HepG2 (cell line): ENCODE measurements around the gene TMEM209. TPM values are rescaled to one million over a fixed set of nuclear protein-coding genes. Genes with fewer than 3 reads are reported as not detected.

Experiments
- ATAC-seq: fragments of 200-7000 bp; cut with Tn5 transposase; 3 replicates; pipeline ENCODE4 v1.9.1; 2020; ENCODE audit warnings: mild to moderate bottlenecking, moderate library complexity
- BruUV-seq: library from RNA; stranded (reverse); fragments of 400-500 nt; replicated peaks from 2 replicates; lab custom pipeline; 2021; lab: Mats Ljungman, UMichigan
- CTCF ChIA-PET: fragments of 300-600 bp; formaldehyde crosslinking; extraction: SDS; loops from one replicate; lab custom pipeline; 2021; ENCODE audit warnings: low total read pairs, inconsistent platforms, low intra/inter-chr PET ratio; lab: Yijun Ruan, JAX
- POLR2A ChIA-PET: fragments of 350-600 bp; sonication (Branson Sonifier 250); formaldehyde crosslinking; loops from one replicate; lab custom pipeline; 2020; ENCODE audit warnings: antibody characterized with exemption, inconsistent platforms; lab: Yijun Ruan, JAX
- DNase-seq: peaks from one replicate; pipeline ENCODE4 v3.0.0-alpha.2; 2015; ENCODE audit warnings: low spot score
- FAIRE-seq: peaks from 3 replicates; lab custom pipeline; 2011; peaks lifted over from hg19 to GRCh38; lab: Jason Lieb, UNC
- H2AFZ ChIP-seq: one replicate; pipeline ENCODE4 v1.6.1; 2011; ENCODE audit warnings: low read length, inconsistent platforms
- H3K27ac ChIP-seq: fragments of 300-600 bp; 3 replicates; pipeline ENCODE4 v1.8.0; 2011; ENCODE audit warnings: mixed run types, mild to moderate bottlenecking, mixed read lengths, low read length, inconsistent platforms; ENCODE audit not compliant: insufficient read depth; ENCODE audit errors: extremely low read length
- H3K27me3 ChIP-seq, 2 experiments: fragments of 200-600 bp in 1 of 2; 2 replicates in 1 of 2; 3 replicates in 1 of 2; pipeline versions ENCODE4 v1.6.0 to v1.8.0; 2011; ENCODE audit warnings: low read length in 2 of 2, mild to moderate bottlenecking in 2 of 2, moderate library complexity in 2 of 2, inconsistent platforms in 1 of 2; ENCODE audit not compliant: insufficient read depth in 2 of 2, control insufficient read depth in 1 of 2
- H3K36me3 ChIP-seq, 2 experiments: fragments of 200-600 bp in 1 of 2; replicated peaks in 1 of 2; 2 replicates in 1 of 2; 3 replicates in 1 of 2; pipeline versions ENCODE4 v1.5.1 to v1.8.0; 2011; ENCODE audit warnings: low read length in 2 of 2, inconsistent platforms in 1 of 2; ENCODE audit not compliant: insufficient read depth in 2 of 2, control insufficient read depth in 1 of 2
- H3K4me1 ChIP-seq: 2 replicates; pipeline ENCODE4 v1.5.1; 2012; ENCODE audit warnings: low read length, inconsistent platforms; ENCODE audit not compliant: insufficient read depth
- H3K4me2 ChIP-seq: 2 replicates; pipeline ENCODE4 v1.6.0; 2011; ENCODE audit warnings: low read depth, low read length, inconsistent platforms
- H3K4me3 ChIP-seq, 3 experiments: fragments of 200-600 bp in 1 of 3; sonication (generic), shearing (Covaris generic) in 1 of 3; replicated peaks in 1 of 3; 2 replicates each; pipeline ENCODE4 v1.5.1; 2011 to 2016; ENCODE audit warnings: low read length in 3 of 3, inconsistent platforms in 2 of 3, low read depth in 2 of 3, mild to moderate bottlenecking in 2 of 3, control low read depth in 1 of 3, mixed read lengths in 1 of 3; ENCODE audit not compliant: insufficient read depth in 1 of 3
- H3K79me2 ChIP-seq: one replicate; pipeline ENCODE4 v1.6.1; 2011; ENCODE audit warnings: low read length, inconsistent platforms; ENCODE audit not compliant: insufficient read depth
- H3K9ac ChIP-seq: 2 replicates; pipeline ENCODE4 v1.6.0; 2011; ENCODE audit warnings: mild to moderate bottlenecking, low read depth, low read length, inconsistent platforms; ENCODE audit not compliant: insufficient read depth
- H3K9me3 ChIP-seq: 2 replicates; pipeline ENCODE4 v1.5.1; 2012; ENCODE audit warnings: mild to moderate bottlenecking, low read length
- H4K20me1 ChIP-seq: 2 replicates; pipeline ENCODE4 v1.6.0; 2011; ENCODE audit warnings: inconsistent platforms, mild to moderate bottlenecking, low read length, moderate library complexity; ENCODE audit not compliant: insufficient read depth
- ELF1 ChIP-seq: sonication (generic); formaldehyde crosslinking; IDR thresholded peaks from 2 replicates; pipeline ENCODE4 v1.4.0; 2020; ENCODE audit warnings: missing genetic modification reagents
- ELF3 ChIP-seq: IDR thresholded peaks from 2 replicates; pipeline ENCODE4 v1.6.1; 2016; ENCODE audit warnings: missing genetic modification reagents, missing compliant biosample characterization
- GABPB1 ChIP-seq: IDR thresholded peaks from 2 replicates; pipeline ENCODE4 v1.6.1; 2016; ENCODE audit warnings: mild to moderate bottlenecking, missing genetic modification reagents, moderate library complexity, missing compliant biosample characterization
- HOXA3 ChIP-seq: sonication (generic); formaldehyde crosslinking; IDR thresholded peaks from 2 replicates; pipeline ENCODE4 v1.5.0; 2020; ENCODE audit warnings: missing genetic modification reagents
- NFE2L2 ChIP-seq: fragments of 150-350 bp; IDR thresholded peaks from 2 replicates; pipeline ENCODE4 v1.6.1; 2014; ENCODE audit warnings: low read length
- NPAS2 ChIP-seq: sonication (generic); formaldehyde crosslinking; IDR thresholded peaks from 2 replicates; pipeline ENCODE4 v1.8.0; 2022; ENCODE audit warnings: mild to moderate bottlenecking, missing genetic modification reagents, borderline replicate concordance
- NR2C2 ChIP-seq: sonication (generic); formaldehyde crosslinking; IDR thresholded peaks from 2 replicates; pipeline ENCODE4 v1.4.0; 2020; ENCODE audit warnings: missing genetic modification reagents, mild to moderate bottlenecking, moderate library complexity, borderline replicate concordance
- SNAPC2 ChIP-seq: sonication (generic); formaldehyde crosslinking; IDR thresholded peaks from 2 replicates; pipeline ENCODE4 v1.8.1; 2022; ENCODE audit warnings: mild to moderate bottlenecking, missing genetic modification reagents
- SOX5 ChIP-seq: IDR thresholded peaks from 2 replicates; pipeline ENCODE4 v1.6.1; 2016; ENCODE audit warnings: borderline replicate concordance
- TAF15 ChIP-seq: fragments of 200-400 bp; formaldehyde crosslinking; IDR thresholded peaks from one replicate; pipeline ENCODE4 v1.6.1; 2018; ENCODE audit warnings: mild to moderate bottlenecking, low read depth, low read length; ENCODE audit not compliant: poor library complexity, severe bottlenecking
- ZBED4 ChIP-seq: sonication (generic); formaldehyde crosslinking; IDR thresholded peaks from 2 replicates; pipeline ENCODE4 v1.4.0; 2020; ENCODE audit warnings: missing genetic modification reagents, borderline replicate concordance
- ZBTB20 ChIP-seq: sonication (generic); formaldehyde crosslinking; IDR thresholded peaks from 2 replicates; pipeline ENCODE4 v1.8.1; 2023; ENCODE audit warnings: missing genetic modification reagents, low read depth, mild to moderate bottlenecking, borderline replicate concordance
- ZFP37 ChIP-seq: sonication (generic); formaldehyde crosslinking; IDR thresholded peaks from 2 replicates; pipeline ENCODE4 v1.4.0; 2020; ENCODE audit warnings: missing genetic modification reagents, borderline replicate concordance
- ZNF136 ChIP-seq: sonication (generic); formaldehyde crosslinking; IDR thresholded peaks from 2 replicates; pipeline ENCODE4 v1.8.1; 2022; ENCODE audit warnings: low read depth, mild to moderate bottlenecking, moderate library complexity, missing genetic modification reagents
- ZNF180 ChIP-seq: sonication (generic); formaldehyde crosslinking; IDR thresholded peaks from 2 replicates; pipeline ENCODE4 v1.4.0; 2020; ENCODE audit warnings: low read depth, missing genetic modification reagents, borderline replicate concordance
- ZNF432 ChIP-seq: sonication (generic); formaldehyde crosslinking; IDR thresholded peaks from 2 replicates; pipeline ENCODE4 v1.5.0; 2020; ENCODE audit warnings: missing genetic modification reagents, mild to moderate bottlenecking, borderline replicate concordance
- ZNF614 ChIP-seq: IDR thresholded peaks from 2 replicates; pipeline ENCODE4 v1.6.1; 2018; ENCODE audit warnings: missing biosample characterization, missing genetic modification reagents, inconsistent platforms, borderline replicate concordance
- ZNF780A ChIP-seq: sonication (generic); formaldehyde crosslinking; IDR thresholded peaks from 2 replicates; pipeline ENCODE4 v1.8.0; 2022; ENCODE audit warnings: mild to moderate bottlenecking, missing genetic modification reagents, moderate library complexity
- WGBS: methylation state at CpG from one replicate; pipeline ENCODE4 v1.1.6; 2017; ENCODE audit warnings: low lambda C conversion rate; 5-methylcytosine and 5-hydroxymethylcytosine counted together
- in situ Hi-C: cut with HindIII; loops from 2 replicates; pipeline ENCODE4 v1.10.0; 2017; ENCODE audit warnings: low pct_unique_long_range_greater_than_20kb; ENCODE audit not compliant: extremely low pct_ligation_motif_present
- intact Hi-C: fragments of 100-400 bp; cut with micrococcal nuclease; formaldehyde crosslinking; loops from one replicate; pipeline ENCODE4 v1.10.0; 2022; ENCODE audit not compliant: unreplicated experiment
- polyA plus RNA-seq, 8 experiments: library from polyadenylated mRNA; depleted of rRNA in 3 of 8; stranded (reverse) in 7 of 8; unstranded in 1 of 8; fragments of >200 nt; fragmentation: Illumina TruSeq in 4 of 8; extraction: Trizol in 4 of 8; gene quantifications; 2 replicates each; pipeline versions ENCODE4 v1.2.1 to v1.2.3, GENCODE V29; 2011 to 2016; ENCODE audit warnings: low read depth in 4 of 8, missing spikeins in 1 of 8, mixed read lengths in 1 of 8; ENCODE audit not compliant: insufficient read depth in 1 of 8
- total RNA-seq, 5 experiments: library from RNA; depleted of rRNA; stranded (reverse); fragments of >200 nt; fragmentation: Illumina TruSeq; extraction: Trizol; gene quantifications; 2 replicates each; pipeline ENCODE4 v1.2.3, GENCODE V29; 2016; ENCODE audit warnings: low read depth in 1 of 5
- TF ChIP-seq, protein P1 (sequence below): sonication (generic); formaldehyde crosslinking; conservative IDR thresholded peaks from 2 replicates; pipeline ENCODE4 v1.8.0; 2022; ENCODE audit warnings: mild to moderate bottlenecking, moderate library complexity, missing genetic modification reagents

The TMEM209 gene
- total and polyA plus RNA-seq, 2 of the 13 experiments (the other 11 are each of a cell fraction or from before 2014, with no cell fraction given), result 14.5 to 15.6 TPM

GRCh38 chr7:130148561-130148960 lies 56.6 kb downstream of the TMEM209 start (continued):
- no peak for TF ChIP-seq ZBED4
- TF ChIP-seq ZNF780A (CRISPR knock-in tag), result no peak
- TF ChIP-seq NPAS2 (CRISPR knock-in tag), result no peak
- no peak for TF ChIP-seq NR2C2 (CRISPR knock-in tag)
- no peak for TF ChIP-seq ZBTB20 (CRISPR knock-in tag)
- no peak for TF ChIP-seq ZNF180 (CRISPR knock-in tag)
- no peak for TF ChIP-seq ZNF614 (CRISPR knock-in tag)

DNA sequence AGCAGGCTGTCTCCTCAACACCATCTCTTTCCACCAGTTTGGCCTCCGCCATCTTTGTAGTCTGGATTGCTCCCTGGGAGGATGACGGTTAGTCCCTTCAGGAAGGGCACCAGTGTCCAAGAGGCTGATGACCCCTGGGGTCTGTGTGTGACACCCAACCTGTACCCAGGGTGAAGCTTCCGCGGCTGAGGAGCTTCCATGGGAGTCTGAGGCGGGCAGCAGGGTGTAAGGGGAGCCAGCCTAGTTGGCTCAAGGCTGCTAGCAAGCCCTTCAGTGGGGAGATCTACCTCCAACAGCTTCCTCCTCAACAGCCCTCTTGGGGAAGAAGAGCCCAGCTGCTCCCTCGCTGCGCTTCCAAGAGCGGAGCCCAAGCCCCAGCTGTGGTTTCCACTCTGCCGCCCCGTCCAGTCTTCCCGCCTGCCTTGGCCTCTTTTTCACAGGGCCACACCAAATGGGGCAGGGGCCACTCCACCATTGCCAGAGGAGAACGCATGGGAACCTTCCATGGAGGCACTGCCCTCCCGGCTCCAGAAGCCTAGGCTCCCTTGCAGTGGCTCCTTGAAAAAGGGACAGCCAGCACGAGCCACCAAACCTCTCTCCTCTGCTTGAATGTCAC lies 57.4 kb downstream of the TMEM209 start:
- WGBS, result 96% methylated on average over 12 of the region's 14 CpGs
- Histone ChIP-seq H3K4me3 (no peak overlapping the region), H3K9ac (no peak overlapping the region), H3K79me2 (no peaks in the 10 kb centered on the region), H3K4me2 (no peak overlapping the region), H3K27me3 (no peaks in the 10 kb centered on the region), H3K36me3 (no peaks in the 10 kb centered on the region), H2AFZ (no peak overlapping the region), H3K9me3 (no peaks in the 10 kb centered on the region), H3K27ac (no peak overlapping the region), H4K20me1 (no peaks in the 10 kb centered on the region), H3K4me1 (peaks cover 41% of the 10 kb centered on the region)
- in situ Hi-C loops (no loop called here), intact Hi-C loops (no loop called here)
- DNase-seq, result no peak
- no peak for ATAC-seq
- no TSS peak for BruUV-seq
- ChIA-PET CTCF (no interaction called here), POLR2A (interaction anchor here (1.1 kb wide), 1 partner anchor 58 kb away, joined by 3 read pairs; the partner anchor contains the start of gene TMEM209)
- FAIRE-seq, result no peak
- TF ChIP-seq GABPB1 (no peak), SOX5 (CRISPR knock-in tag) (no peak), ZFP37 (CRISPR knock-in tag) (no peak), TAF15 (no peak), ZNF136 (CRISPR knock-in tag) (no peak), ZNF432 (CRISPR knock-in tag) (no peak), ELF1 (CRISPR knock-in tag) (no peak), NFE2L2 (no peak), HOXA3 (CRISPR knock-in tag) (no peak), SNAPC2 (CRISPR knock-in tag) (no peak), ELF3 (CRISPR knock-in tag) (no peak)
- TF ChIP-seq, protein P1, sequence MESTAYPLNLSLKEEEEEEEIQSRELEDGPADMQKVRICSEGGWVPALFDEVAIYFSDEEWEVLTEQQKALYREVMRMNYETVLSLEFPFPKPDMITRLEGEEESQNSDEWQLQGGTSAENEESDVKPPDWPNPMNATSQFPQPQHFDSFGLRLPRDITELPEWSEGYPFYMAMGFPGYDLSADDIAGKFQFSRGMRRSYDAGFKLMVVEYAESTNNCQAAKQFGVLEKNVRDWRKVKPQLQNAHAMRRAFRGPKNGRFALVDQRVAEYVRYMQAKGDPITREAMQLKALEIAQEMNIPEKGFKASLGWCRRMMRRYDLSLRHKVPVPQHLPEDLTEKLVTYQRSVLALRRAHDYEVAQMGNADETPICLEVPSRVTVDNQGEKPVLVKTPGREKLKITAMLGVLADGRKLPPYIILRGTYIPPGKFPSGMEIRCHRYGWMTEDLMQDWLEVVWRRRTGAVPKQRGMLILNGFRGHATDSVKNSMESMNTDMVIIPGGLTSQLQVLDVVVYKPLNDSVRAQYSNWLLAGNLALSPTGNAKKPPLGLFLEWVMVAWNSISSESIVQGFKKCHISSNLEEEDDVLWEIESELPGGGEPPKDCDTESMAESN (CRISPR knock-in tag), result no peak
